Activated T-cell treated with anti-CD3 and anti-CD28 coated beads for 48 hours (primary cell): ENCODE measurements around the gene PIEZO1.
"Not testable (repeated sequence)": the region's sequence is repeated elsewhere in the genome, so short reads cannot be mapped to it uniquely, and the experiment has no call there.

ENCODE experiments used
- DNase-seq: peaks from one replicate; pipeline ENCODE4 v3.0.0-alpha.2; 2020; ENCODE audit warnings: low read depth

Gene PIEZO1, protein sequence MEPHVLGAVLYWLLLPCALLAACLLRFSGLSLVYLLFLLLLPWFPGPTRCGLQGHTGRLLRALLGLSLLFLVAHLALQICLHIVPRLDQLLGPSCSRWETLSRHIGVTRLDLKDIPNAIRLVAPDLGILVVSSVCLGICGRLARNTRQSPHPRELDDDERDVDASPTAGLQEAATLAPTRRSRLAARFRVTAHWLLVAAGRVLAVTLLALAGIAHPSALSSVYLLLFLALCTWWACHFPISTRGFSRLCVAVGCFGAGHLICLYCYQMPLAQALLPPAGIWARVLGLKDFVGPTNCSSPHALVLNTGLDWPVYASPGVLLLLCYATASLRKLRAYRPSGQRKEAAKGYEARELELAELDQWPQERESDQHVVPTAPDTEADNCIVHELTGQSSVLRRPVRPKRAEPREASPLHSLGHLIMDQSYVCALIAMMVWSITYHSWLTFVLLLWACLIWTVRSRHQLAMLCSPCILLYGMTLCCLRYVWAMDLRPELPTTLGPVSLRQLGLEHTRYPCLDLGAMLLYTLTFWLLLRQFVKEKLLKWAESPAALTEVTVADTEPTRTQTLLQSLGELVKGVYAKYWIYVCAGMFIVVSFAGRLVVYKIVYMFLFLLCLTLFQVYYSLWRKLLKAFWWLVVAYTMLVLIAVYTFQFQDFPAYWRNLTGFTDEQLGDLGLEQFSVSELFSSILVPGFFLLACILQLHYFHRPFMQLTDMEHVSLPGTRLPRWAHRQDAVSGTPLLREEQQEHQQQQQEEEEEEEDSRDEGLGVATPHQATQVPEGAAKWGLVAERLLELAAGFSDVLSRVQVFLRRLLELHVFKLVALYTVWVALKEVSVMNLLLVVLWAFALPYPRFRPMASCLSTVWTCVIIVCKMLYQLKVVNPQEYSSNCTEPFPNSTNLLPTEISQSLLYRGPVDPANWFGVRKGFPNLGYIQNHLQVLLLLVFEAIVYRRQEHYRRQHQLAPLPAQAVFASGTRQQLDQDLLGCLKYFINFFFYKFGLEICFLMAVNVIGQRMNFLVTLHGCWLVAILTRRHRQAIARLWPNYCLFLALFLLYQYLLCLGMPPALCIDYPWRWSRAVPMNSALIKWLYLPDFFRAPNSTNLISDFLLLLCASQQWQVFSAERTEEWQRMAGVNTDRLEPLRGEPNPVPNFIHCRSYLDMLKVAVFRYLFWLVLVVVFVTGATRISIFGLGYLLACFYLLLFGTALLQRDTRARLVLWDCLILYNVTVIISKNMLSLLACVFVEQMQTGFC (N-terminal part only)

DNA sequence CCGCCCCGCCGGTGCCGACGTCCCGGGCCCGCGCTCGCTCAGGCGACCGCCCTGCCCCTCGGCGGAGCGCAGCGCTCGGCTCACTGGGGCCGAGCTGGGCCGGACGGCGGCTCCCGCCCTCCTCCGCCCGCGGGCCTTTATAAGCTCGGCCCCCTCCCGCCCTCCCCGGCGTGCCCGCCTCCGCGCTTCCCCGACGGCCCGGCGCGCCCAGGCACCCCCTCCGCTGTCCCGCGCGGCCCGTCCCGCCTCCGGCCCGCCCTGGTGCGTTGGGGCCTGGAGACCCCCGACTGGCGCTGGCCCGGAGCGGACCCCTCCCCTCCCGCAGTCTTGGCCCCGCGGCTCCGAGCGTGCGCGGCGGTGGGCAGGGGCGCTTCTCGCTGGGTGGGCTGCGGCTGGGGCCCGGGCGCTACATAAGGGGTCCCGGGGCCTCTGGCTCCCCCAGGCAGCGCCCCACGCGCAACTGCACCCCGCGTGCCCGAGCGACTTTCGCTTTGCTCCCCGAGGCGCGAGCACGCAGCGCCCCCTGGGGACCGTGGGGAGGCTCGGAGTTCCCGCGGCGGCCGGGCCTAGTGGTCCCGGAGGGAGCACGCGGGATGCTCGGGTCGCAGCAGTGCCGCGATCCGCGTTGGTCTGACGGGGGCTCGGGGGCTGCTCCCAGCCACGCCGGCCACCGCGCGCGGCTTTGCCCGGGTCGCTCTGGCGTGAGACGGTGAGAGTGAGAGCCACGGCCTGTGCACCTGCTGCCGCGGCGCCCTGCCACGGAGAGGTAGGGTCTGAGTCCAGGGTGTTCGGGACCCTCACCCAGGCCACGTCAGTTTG, at the start of gene PIEZO1:
PIEZO1 (minus strand) TSS at position 115 of the 819 bp plus-strand sequence. CDS start 256 bp downstream, outside the sequence.
- DNase-seq, result peak; percentile 72

DNA sequence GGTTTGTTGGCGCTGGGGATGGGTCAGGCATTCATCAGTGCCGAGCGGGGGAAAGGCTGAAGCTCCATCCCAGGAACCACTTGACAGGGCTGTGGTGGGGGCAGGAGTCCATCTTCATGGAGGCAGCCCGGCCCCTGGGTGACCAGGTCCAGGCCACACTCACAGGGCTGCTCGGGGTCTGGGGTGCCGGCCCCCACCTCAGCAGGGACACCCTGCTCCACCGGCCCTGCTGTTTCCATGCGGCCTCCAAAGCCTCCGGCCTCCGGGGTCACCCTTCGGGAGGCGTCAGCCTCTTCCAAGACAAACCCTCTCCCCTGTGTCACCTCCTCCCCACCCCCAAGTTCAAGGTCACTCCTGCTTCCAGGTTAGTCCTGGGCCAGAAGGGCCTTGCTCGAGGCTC, 49.6 kb upstream of the PIEZO1 start:
- DNase-seq, result no peak

DNA sequence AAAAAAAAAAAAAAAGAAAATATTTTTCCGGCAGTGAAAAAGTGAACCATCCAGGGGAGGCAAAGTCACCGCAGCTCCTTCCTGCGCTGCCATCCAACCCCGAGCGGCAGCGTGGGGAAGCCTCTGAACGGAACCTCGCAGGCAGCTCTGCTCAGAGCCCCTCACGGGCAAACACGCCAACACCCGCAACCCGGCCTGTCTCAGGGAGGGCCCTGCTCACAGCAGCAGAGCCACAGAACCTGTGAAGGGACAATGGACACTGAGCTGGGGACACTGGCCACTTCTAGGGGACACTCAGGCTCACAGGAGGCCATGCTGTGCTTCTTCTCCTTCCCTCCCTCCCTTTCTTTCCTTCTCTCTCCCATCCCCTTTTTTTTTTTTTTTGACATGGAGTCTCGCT, 48.1 kb upstream of the PIEZO1 start:
- DNase-seq, result no peak

DNA sequence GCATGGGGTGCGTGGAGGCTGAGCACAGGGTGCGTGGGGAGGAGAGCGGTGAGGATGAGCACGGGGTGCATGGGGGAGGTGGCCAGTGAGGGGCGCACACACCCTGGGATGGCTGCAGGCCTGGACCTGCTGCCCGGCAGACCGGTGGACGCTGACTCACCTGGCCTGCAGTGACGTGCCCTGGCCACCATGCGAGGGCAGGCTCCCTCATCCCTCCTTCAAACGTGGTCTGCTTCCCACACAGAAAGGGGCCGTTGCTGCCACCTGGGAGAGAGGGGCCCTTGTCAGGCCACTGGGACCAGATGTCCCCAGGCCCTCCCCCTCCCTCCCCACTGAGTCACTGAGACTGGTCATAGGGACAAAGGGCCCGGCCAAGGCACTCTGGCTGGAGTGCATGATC, 46.8 kb upstream of the PIEZO1 start:
- no peak for DNase-seq

DNA sequence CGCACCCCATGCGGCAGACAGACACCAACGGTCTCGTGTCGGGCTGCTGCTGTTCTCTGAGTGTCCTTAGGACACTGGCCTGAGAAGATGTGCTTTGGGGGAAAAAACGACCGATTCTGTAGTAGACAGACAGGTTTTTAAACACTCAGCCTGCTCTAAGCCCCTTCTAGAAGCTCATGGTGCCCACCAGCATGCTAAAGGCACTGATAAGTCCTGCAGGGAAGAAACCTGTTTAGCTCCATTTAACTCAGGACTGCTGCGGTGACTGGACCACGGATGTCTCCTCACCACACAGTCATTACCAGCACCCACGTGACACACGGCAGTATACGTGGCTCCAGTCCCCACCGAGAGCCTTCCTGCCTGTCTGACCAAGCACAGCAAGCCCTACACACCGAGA, 45.8 kb upstream of the PIEZO1 start:
- DNase-seq, result no peak

DNA sequence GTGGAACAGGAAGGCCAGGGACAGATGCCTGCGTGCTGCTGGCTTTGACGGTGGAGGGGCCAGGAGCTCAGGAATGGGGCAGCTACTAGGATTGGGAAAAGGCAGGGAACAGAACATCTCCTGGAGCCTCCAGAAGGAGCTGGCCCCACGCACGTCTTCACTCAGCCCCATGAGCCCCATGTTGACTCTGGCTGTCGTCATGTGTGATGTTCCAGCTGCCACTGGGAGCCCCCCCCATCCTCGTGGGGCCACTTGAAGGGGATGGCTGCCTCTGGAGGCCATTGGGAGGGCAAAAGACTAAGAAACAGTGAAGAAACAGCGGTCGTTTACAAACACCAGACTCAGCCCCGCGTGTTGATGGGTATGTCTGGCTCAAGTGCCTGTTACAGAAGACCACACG, 45.2 kb upstream of the PIEZO1 start:
- no peak for DNase-seq

DNA sequence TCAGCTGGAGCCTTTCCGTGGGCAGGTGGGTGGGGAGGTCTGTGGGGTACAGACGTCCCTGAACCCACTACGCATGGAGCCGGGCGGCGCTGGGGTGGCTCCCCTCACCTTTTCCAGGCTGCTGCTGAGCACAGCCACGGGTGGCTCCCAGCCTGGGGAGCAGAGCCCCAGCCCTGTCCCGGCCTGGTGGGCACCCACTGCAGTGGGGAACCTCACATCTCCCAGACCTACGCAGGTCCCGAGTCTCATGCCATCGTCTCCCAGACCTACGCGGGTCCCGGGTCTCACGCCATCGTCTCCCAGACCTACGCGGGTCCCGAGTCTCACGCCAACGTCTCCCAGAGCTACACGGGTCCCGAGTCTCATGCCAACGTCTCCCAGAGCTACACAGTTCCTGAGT, 43.7 kb upstream of the PIEZO1 start:
- no peak for DNase-seq

DNA sequence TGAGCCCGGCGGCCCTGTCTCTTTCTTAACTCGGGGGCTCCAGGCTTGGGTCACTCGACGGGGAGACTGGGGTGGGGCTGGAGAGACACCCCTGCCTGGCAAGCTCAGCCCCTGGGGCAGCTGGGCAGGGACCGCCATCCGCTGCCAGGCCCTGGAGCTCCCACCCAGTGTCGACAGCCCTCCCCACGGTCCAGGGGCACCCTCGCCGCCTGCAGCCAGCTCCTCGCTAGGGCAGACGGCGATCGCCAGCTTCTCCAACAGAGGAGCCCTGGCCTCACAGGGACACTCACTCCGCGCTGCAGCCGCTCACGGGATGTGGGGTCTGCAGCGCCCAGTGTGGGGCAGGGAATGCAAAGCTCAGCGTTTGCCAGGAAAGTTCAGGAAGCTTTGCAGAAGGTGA, 42.7 kb upstream of the PIEZO1 start:
- no peak for DNase-seq

DNA sequence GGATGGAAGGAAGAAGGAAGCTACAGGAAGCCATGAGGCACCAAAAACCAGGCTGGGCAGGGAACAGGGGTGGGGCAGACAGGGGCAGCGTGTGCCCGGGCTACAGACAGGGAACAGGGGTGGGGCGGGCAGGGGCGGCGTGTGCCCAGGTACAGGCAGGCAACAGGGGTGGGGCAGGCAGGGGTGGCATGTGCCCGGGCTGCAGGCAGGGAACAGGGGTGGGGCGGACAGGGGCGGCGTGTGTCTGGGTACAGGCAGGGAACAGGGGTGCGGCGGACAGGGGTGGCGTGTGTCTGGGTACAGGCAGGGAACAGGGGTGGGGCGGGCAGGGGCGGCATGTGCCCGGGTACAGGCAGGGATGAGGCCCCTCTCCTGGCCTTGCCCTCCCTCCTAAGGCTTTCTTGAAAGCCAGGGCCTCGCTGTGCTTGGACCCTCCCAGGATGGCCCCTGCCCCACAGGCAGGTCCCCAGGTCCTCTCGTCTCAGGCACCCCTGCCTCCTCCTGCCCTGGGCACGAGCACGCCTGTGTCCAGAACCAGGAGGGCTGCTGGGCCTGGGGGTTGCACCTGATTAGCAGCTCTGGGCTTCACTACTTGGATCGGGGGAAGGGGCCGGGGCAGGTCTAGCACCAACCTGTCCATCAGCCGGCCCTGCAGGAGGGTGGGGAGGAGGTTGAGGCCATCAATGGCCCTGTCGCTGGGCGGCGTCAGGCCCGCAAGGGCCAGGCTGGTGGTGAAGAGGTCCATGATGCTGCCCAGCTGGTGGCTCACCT, 41.2 kb upstream of the PIEZO1 start:
- DNase-seq, result no peak

DNA sequence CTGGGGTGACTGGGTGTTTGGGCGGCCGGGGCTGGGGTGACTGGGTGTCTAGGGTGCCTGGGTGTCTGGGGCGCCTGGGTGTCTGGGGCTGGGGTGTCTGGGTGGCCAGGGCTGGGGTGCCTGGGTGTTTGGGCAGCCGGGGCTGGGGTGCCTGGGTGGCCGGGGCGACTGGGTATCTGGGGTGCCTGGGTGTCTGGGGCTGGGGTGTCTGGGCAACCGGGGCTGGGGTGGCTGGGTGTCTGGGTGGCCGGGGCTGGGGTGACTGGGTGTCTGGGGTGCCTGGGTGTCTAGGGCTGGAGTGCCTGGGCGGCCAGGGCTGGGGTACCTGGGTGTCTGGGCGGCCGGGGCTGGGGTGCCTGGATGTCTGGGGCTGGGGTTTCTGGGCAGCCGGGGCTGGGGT, 40.1 kb upstream of the PIEZO1 start:
- DNase-seq, result no peak

DNA sequence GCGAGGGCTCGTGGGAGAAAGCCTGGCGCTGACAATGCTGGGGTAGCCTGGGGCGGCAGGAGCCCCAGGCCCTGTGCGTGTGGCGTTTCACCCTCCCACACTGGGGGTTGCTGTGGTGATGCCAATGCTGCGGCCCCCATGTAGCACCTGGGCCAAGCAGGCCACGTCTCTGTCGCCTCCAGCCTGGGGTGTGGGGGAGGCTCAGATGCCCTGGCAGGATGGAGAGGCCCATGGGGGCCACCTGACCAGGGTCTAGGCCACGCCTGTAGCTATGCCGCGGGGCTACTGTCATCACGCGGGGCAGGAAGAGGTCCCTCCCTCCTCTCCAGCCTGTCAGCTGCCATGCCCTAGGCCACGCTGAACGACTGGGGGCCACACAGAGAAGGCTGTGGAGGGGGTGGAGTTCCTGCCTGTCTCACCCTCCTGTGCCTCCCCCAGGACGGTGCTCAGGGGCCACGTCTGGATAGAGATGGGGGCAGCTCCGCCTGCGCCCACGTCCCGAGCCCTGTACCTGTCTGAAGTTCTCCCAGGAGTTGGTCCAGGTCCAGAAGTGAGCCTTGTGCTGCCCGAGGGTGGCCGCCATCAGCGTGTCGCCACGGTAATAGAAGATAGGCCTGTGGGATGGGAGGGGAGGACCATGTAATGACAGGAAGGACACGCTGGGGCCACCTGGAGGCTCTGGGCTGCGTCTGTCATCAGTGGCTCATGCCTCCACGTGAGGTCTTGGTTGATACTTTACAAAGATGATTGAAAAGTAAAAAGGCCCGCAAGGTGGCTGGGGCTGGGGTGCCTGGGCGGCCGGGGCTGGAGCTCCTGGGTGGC, 39.4 kb upstream of the PIEZO1 start:
- DNase-seq, result no peak

DNA sequence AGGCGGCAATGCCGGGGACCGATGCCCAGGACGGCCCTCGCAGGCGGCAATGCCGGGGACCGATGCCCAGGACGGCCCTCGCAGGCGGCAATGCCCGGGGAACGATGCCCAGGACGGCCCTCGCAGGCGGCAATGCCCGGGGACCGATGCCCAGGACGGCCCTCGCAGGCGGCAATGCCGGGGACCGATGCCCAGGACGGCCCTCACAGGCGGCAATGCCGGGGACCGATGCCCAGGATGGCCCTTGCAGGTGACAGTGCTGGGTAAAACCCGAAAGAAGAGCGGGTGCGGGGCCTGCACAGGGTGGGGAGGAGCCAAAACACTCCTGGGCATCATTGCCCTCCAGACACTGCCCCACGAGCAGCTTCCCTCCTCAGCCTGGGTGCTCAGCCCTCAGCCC, 38.6 kb upstream of the PIEZO1 start:
- DNase-seq, result not testable (repeated sequence)

DNA sequence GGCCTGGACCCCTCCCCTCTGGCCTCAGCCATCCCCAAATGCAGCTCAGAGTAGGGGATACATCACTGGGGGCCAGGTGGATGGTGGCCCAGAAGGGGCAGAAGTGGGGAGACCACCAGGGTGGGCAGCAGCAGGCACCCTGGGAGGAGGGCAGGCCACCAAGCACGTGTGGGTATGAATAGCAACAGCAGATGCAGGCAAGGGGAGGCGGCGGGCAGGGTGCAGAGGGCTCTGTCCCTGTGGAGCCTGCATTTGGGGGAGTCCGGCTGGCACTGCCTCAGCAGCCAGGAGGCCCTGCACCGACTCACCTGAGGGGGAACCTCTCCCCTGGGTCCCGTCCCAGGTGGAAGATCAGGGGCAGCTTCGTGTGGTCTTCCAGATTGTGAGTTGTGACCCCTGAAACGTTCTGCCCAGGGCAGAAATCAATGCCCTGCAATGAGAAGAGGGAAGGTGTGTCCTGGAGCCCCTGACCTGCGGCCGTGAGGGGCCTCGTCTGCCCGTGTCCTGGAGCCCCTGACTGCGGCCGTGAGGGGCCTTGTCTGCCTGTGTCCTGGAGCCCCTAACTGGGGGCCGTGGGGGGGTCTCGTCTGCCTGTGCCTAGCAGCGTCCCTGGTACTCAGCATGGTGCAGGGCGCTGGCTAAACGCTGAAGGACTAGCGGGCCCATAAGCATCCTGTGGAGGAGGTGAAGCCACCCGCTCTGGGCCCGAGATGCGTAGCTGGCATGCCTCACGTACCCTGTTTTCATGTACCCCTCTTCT, 37.4 kb upstream of the PIEZO1 start:
- DNase-seq, result no peak

DNA sequence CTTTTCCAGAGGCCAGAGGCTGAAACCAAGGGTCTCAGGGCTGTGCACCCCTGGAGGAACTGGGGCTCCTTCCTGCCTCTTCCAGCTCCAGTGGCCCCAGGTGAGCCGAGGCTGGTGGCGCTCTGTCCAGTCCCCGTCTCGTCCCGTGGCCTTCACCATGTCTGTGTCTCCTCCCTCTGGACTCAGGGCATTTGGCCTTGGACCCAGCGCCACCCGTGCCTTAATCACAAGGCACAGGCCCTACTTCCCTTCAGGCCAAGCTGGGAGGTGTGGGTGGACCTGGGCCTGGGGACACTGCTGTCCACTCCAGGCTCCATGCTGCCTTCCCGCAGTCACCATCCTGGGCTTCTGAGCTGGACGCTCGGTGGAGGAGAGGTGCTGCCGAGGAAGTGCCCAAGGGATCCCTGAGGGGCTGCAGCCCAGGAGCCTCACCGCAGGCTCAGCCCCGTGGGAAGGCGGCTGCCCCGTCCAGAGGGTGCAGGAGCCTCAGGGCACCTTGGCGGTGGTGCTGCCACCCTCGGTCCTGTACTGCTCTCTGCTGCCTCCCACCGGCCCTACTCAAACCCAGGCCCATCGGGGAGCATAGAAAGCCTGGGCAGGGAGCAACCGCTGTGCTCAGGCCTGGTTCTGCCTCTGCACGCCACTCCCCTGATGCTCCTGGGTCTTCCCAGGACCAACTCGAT, 36.3 kb upstream of the PIEZO1 start:
- DNase-seq, result no peak

DNA sequence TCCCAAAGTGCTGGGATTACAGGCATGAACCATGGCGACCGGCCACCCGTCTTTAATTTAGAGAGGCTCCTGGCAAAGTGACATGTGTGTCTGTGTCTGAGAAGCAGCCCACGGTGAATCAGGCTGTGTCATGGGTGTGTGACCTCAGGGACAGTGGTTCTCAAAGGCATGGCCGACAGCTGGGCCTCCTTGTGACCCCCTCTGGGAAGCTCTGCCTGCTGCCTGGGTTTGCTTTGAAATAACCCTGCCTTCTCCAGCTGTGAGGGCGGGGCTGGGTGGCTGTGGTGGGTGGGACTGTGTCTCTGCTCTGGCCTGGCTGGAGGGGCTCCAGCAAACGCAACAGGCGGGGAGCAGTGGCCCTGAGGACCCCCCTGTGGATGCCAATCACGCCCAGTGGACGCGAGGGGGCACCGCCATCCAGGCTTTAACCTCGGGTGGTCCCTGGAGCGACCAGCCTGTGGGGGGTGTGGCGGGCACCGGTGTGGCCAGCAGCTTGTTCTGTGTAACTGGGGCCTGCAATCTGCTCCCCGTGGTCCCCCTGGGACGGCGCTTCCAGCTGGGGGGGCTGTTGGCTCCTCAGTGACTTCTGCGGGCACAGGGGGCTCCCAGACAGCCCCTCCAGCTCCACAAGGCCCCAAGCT, 35.5 kb upstream of the PIEZO1 start:
- DNase-seq, result no peak

DNA sequence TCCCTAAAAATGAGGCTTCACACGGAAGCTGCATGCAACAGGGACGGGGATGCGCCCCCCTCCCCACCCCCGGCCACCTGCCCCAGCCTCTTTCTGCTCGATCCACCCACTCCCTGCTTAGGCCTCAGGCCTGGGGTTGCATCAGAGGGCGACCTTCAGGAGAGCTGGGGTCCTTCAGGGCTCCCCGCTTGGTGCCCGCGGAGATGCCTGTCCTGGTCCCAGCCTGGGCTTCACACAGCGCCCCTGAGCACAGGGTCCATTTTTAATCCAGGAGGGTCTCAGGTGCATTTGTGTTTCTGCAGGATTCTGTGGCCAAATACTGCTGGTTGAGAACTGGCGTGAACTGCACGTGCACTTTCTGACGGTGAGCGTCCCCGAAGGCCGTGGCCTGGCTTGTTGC, 34.1 kb upstream of the PIEZO1 start:
- no peak for DNase-seq

DNA sequence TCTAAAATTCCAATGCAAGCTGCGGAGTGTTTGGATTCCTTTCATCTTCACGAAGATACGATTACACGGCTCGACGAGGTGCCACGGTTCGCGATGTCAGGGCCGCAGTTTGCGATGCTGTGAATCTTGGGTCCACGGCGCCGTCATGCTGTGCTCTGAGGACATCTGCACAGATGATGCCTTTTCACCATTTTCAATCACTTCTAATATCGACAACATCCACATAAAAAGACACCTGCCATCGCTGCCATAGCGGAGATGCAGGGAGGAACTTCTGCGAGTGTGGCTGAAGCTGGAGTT, 33.5 kb upstream of the PIEZO1 start:
- no peak for DNase-seq
